IMR-90 (cell line): ENCODE data around the gene CIAO2B. TPM values are rescaled to one million over a fixed set of nuclear protein-coding genes. Genes with fewer than 3 reads are reported as not detected.

Experiments used
- ATAC-seq: fragments of 200-7000 bp; cut with Tn5 transposase; 2 replicates; pipeline ENCODE4 v1.9.1; 2020; ENCODE audit warnings: low read depth, mild to moderate bottlenecking, moderate library complexity
- BruUV-seq: library from RNA; stranded (reverse); fragments of 400-500 nt; replicated peaks from 2 replicates; lab custom pipeline; 2021; lab: Mats Ljungman, UMichigan
- CTCF ChIA-PET: fragments of 300-600 bp; formaldehyde crosslinking; extraction: SDS; loops from one replicate; lab custom pipeline; 2021; ENCODE audit warnings: antibody characterized with exemption; lab: Yijun Ruan, JAX
- POLR2A ChIA-PET: fragments of 300-600 bp; sonication (Branson Sonifier 250); formaldehyde crosslinking; loops from one replicate; lab custom pipeline; 2022; ENCODE audit warnings: antibody characterized with exemption; ENCODE audit not compliant: unreplicated experiment; lab: Charles Lee
- DNase-seq: peaks from one replicate; pipeline ENCODE4 v3.0.0; 2013
- H2AFZ ChIP-seq: replicated peaks from 2 replicates; pipeline ENCODE3; 2013; ENCODE audit warnings: low read length, mild to moderate bottlenecking; ENCODE audit not compliant: poor library complexity
- H2AK5ac ChIP-seq: 2 replicates; pipeline ENCODE4 v1.6.1; 2013; ENCODE audit warnings: low read depth, low read length, inconsistent platforms
- H2AK9ac ChIP-seq: replicated peaks from 2 replicates; pipeline ENCODE3; 2013; ENCODE audit warnings: mild to moderate bottlenecking, low read depth, low read length, moderate library complexity; ENCODE audit not compliant: poor library complexity
- H2BK120ac ChIP-seq: 2 replicates; pipeline ENCODE4 v1.6.1; 2013; ENCODE audit warnings: low read depth, low read length, inconsistent platforms
- H2BK15ac ChIP-seq: 3 replicates; pipeline ENCODE4 v1.6.1; 2013; ENCODE audit warnings: low read depth, low read length, inconsistent platforms
- H2BK20ac ChIP-seq: 2 replicates; pipeline ENCODE4 v1.6.1; 2013; ENCODE audit warnings: low read depth, mild to moderate bottlenecking, inconsistent platforms, low read length, moderate library complexity
- H2BK5ac ChIP-seq: 2 replicates; pipeline ENCODE4 v1.6.1; 2013; ENCODE audit warnings: mild to moderate bottlenecking, low read depth, low read length, inconsistent platforms; ENCODE audit not compliant: poor library complexity, severe bottlenecking
- H3K14ac ChIP-seq: replicated peaks from 2 replicates; pipeline ENCODE4 v1.6.1; 2013; ENCODE audit warnings: low read depth, low read length, inconsistent platforms
- H3K18ac ChIP-seq: 2 replicates; pipeline ENCODE4 v1.6.1; 2013; ENCODE audit warnings: low read depth, low read length, control low read depth
- H3K23ac ChIP-seq: 2 replicates; pipeline ENCODE4 v1.6.1; 2013; ENCODE audit warnings: low read depth, low read length, inconsistent platforms
- H3K27ac ChIP-seq: 2 replicates; pipeline ENCODE4 v1.5.1; 2013; ENCODE audit warnings: mild to moderate bottlenecking, control low read depth, low read length; ENCODE audit not compliant: insufficient read depth
- H3K27me3 ChIP-seq: 2 replicates; pipeline ENCODE4 v1.6.1; 2013; ENCODE audit warnings: low read length; ENCODE audit not compliant: control insufficient read depth, insufficient read depth
- H3K36me3 ChIP-seq: 2 replicates; pipeline ENCODE4 v1.6.1; 2013; ENCODE audit warnings: low read length, mixed read lengths; ENCODE audit not compliant: control insufficient read depth, insufficient read depth
- H3K4ac ChIP-seq: 2 replicates; pipeline ENCODE4 v1.6.1; 2013; ENCODE audit warnings: low read depth, low read length, inconsistent platforms
- H3K4me1 ChIP-seq: 2 replicates; pipeline ENCODE4 v1.6.1; 2013; ENCODE audit warnings: low read length, mixed read lengths; ENCODE audit not compliant: control insufficient read depth, insufficient read depth
- H3K4me2 ChIP-seq: 2 replicates; pipeline ENCODE4 v1.6.1; 2013; ENCODE audit warnings: low read depth, mild to moderate bottlenecking, control low read depth, low read length, moderate library complexity
- H3K4me3 ChIP-seq: 2 replicates; pipeline ENCODE4 v1.5.1; 2013; ENCODE audit warnings: low read depth, mild to moderate bottlenecking, control low read depth, low read length, moderate library complexity; ENCODE audit not compliant: insufficient read depth
- H3K56ac ChIP-seq: 2 replicates; pipeline ENCODE4 v1.6.1; 2013; ENCODE audit warnings: low read length, inconsistent platforms; ENCODE audit not compliant: insufficient read depth; ENCODE audit errors: extremely low read depth
- H3K79me1 ChIP-seq, 2 experiments: 2 replicates each; pipeline ENCODE4 v1.6.1; 2013; ENCODE audit warnings: low read length in 2 of 2, inconsistent platforms in 1 of 2, low read depth in 1 of 2
- H3K9ac ChIP-seq: 2 replicates; pipeline ENCODE4 v1.6.1; 2013; ENCODE audit warnings: low read depth, low read length, control low read depth
- H3K9me1 ChIP-seq: 2 replicates; pipeline ENCODE4 v1.6.1; 2013; ENCODE audit warnings: low read length, inconsistent platforms; ENCODE audit not compliant: insufficient read depth
- H3K9me3 ChIP-seq: 2 replicates; pipeline ENCODE4 v1.6.1; 2013; ENCODE audit warnings: low read length; ENCODE audit not compliant: control insufficient read depth, insufficient read depth
- H4K20me1 ChIP-seq: 2 replicates; pipeline ENCODE4 v1.6.1; 2013; ENCODE audit warnings: low read length, inconsistent platforms; ENCODE audit not compliant: insufficient read depth
- H4K5ac ChIP-seq: 2 replicates; pipeline ENCODE4 v1.6.1; 2013; ENCODE audit warnings: mild to moderate bottlenecking, low read depth, low read length, control low read depth
- H4K8ac ChIP-seq, 2 experiments: 2 replicates each; pipeline ENCODE4 v1.6.1; 2013; ENCODE audit warnings: low read depth in 2 of 2, low read length in 2 of 2, control low read depth in 1 of 2, inconsistent platforms in 1 of 2
- H4K91ac ChIP-seq: 2 replicates; pipeline ENCODE4 v1.6.1; 2013; ENCODE audit warnings: low read depth, low read length, inconsistent platforms; ENCODE audit not compliant: insufficient read depth
- BHLHE40 ChIP-seq: fragments of 150-350 bp; IDR thresholded peaks from 2 replicates; pipeline ENCODE4 v1.6.1; 2016; ENCODE audit warnings: mild to moderate bottlenecking, low read depth, low read length
- CEBPB ChIP-seq: IDR thresholded peaks from 2 replicates; pipeline ENCODE4 v1.6.1; 2012; ENCODE audit warnings: low read depth, low read length, improper control_type of control experiment
- CHD1 ChIP-seq: IDR thresholded peaks from 2 replicates; pipeline ENCODE4 v1.6.1; 2012; ENCODE audit warnings: low read depth, low read length, improper control_type of control experiment
- FOS ChIP-seq: fragments of 150-350 bp; IDR thresholded peaks from 2 replicates; pipeline ENCODE4 v1.6.1; 2016; ENCODE audit warnings: low read depth, low read length
- MAFK ChIP-seq: IDR thresholded peaks from 2 replicates; pipeline ENCODE4 v1.6.1; 2012; ENCODE audit warnings: low read depth, low read length, improper control_type of control experiment
- MAZ ChIP-seq: IDR thresholded peaks from 2 replicates; pipeline ENCODE4 v1.6.1; 2012; ENCODE audit warnings: low read depth, mild to moderate bottlenecking, low read length, improper control_type of control experiment, moderate library complexity, borderline replicate concordance
- MXI1 ChIP-seq: IDR thresholded peaks from 2 replicates; pipeline ENCODE4 v1.6.1; 2012; ENCODE audit warnings: low read depth, mild to moderate bottlenecking, low read length, moderate library complexity, borderline replicate concordance
- NFE2L2 ChIP-seq: fragments of 150-350 bp; IDR thresholded peaks from 2 replicates; pipeline ENCODE4 v1.6.1; 2016; ENCODE audit warnings: low read depth, mild to moderate bottlenecking, low read length
- POLR2A ChIP-seq: IDR thresholded peaks from 2 replicates; pipeline ENCODE4 v1.6.1; 2012; ENCODE audit warnings: mild to moderate bottlenecking, low read depth, low read length
- RAD21 ChIP-seq: IDR thresholded peaks from 2 replicates; pipeline ENCODE4 v1.6.1; 2012; ENCODE audit warnings: low read length, improper control_type of control experiment
- RCOR1 ChIP-seq: IDR thresholded peaks from 2 replicates; pipeline ENCODE4 v1.6.1; 2012; ENCODE audit warnings: mild to moderate bottlenecking, low read length, improper control_type of control experiment; ENCODE audit not compliant: insufficient replicate concordance
- RFX5 ChIP-seq: IDR thresholded peaks from 2 replicates; pipeline ENCODE4 v1.8.0; 2012; ENCODE audit warnings: low read depth, mild to moderate bottlenecking, low read length, moderate library complexity
- SMC3 ChIP-seq: fragments of 150-350 bp; IDR thresholded peaks from 2 replicates; pipeline ENCODE4 v1.6.1; 2016; ENCODE audit warnings: low read depth, mild to moderate bottlenecking, antibody characterized with exemption, low read length, moderate library complexity
- WGBS, 2 experiments: methylation state at CpG; one replicate each; pipeline versions ENCODE4 v1.1.5 to v1.1.7; 2013; ENCODE audit warnings: missing lambda C conversion rate in 2 of 2; ENCODE audit not compliant: insufficient read length in 1 of 2; ENCODE audit errors: extremely low coverage in 2 of 2; 5-methylcytosine and 5-hydroxymethylcytosine counted together
- dilution Hi-C: fragments of 300-500 bp; cut with HindIII; formaldehyde crosslinking; loops from one replicate; pipeline ENCODE4 v1.14.3; 2018; ENCODE audit warnings: low sequenced_read_pairs; ENCODE audit not compliant: unreplicated experiment
- in situ Hi-C: fragments of 300-500 bp; cut with MboI; formaldehyde crosslinking; loops from 3 replicates; pipeline ENCODE4 v1.14.3; 2019; ENCODE audit warnings: low sequenced_read_pairs, inconsistent platforms, mixed read lengths
- intact Hi-C: fragments of 100-400 bp; cut with micrococcal nuclease; formaldehyde crosslinking; loops from 2 replicates; pipeline ENCODE4 v1.10.0; 2022
- polyA plus RNA-seq, 3 experiments: library from polyadenylated mRNA; depleted of rRNA; stranded (reverse); fragments of >200 nt; gene quantifications; 2 replicates each; pipeline ENCODE4 v1.2.3, GENCODE V29; 2012; ENCODE audit warnings: low replicate concordance in 1 of 3
- total RNA-seq: library from RNA; depleted of rRNA; stranded (reverse); fragments of >200 nt; gene quantifications from 2 replicates; pipeline ENCODE4 v1.2.3, GENCODE V29; 2012
- TF ChIP-seq, protein P1 (sequence below): conservative IDR thresholded peaks from 2 replicates; pipeline ENCODE4 v1.5.1; 2012; ENCODE audit warnings: mild to moderate bottlenecking, low read depth, low read length, improper control_type of control experiment
- TF ChIP-seq, protein P2 (sequence below): fragments of 150-350 bp; IDR thresholded peaks from 2 replicates; pipeline ENCODE4 v1.6.1; 2017; ENCODE audit warnings: mild to moderate bottlenecking, antibody characterized with exemption, low read length, low read depth
- TF ChIP-seq, protein P3 (sequence below): fragments of 150-350 bp; IDR thresholded peaks from 2 replicates; pipeline ENCODE4 v1.6.1; 2016; ENCODE audit warnings: low read depth, mild to moderate bottlenecking, low read length, moderate library complexity, borderline replicate concordance

The CIAO2B gene
- total and polyA plus RNA-seq, 2 of the 4 experiments (the other 2 are of a cell fraction), result 148 to 234 TPM

DNA sequence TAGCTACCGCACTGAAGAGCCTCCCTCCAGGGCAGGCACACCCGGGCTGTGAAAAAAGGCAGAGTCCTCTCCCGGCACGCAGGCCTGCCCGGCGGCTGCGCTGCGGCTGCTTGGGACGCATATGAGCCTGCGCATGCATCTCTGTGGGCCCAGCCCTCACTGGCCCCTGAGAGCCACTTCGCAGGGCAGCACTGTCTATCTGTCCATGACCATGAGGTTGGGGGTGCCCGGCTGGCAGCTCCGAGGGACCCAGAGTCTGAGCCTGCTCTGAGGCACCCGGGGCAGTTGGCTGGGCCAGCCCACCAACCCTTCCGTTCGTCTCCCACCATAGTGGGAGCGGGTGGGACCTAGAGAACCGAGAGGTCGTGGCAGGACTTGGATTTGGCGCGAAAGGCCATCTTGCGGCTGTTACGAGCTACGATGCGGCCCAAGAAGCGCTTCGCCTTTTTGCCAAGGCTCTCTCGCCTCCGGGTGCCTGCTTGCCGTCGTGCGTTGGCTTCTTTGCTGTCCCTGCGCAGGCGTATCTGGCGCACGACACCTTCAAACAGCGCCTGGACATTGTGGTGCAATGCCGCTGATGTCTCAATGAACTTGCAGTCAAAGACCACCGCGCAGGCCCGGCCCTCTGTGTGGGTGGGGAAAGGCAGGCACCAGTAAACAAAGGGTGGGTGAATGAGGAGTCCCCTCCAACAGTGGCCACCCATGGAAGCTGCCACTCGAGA is 12.3 kb downstream of the CIAO2B start:
- Histone ChIP-seq H3K4ac (no peak overlapping the region), H2AK9ac (no peak overlapping the region), H2BK120ac (no peak overlapping the region), H2AK5ac (no peak overlapping the region), H2BK5ac (no peak overlapping the region), H3K4me3 (no peak overlapping the region), H2BK15ac (no peak overlapping the region), H4K5ac (no peak overlapping the region), H3K14ac (no peak overlapping the region), H3K9me1 (peaks cover 6% of the 10 kb centered on the region; the same call in 1 of the 2 replicates), H3K9me3 (no peaks in the 10 kb centered on the region), H3K79me1 (no peaks in the 10 kb centered on the region), H3K36me3 (no peaks in the 10 kb centered on the region), H4K8ac (no peak overlapping the region), H4K20me1 (no peaks in the 10 kb centered on the region), H3K9ac (no peak overlapping the region), H4K91ac (no peak overlapping the region), H3K4me1 (peaks cover 11% of the 10 kb centered on the region), H2AFZ (no peak overlapping the region), H3K23ac (no peak overlapping the region), H3K27me3 (peaks cover 25% of the 10 kb centered on the region), H3K27ac (no peak overlapping the region), H3K56ac (no peak overlapping the region), H3K18ac (no peak overlapping the region), H2BK20ac (no peak overlapping the region), H3K4me2 (no peak overlapping the region)
- dilution Hi-C loops, result no loop called here
- BruUV-seq, result no TSS peak
- 85% methylated on average over 15 of the region's 42 CpGs; no CpG with 5 or more reads in 1 of the 2 experiments for WGBS, 2 experiments
- intact Hi-C loops, result no loop called here
- ATAC-seq (no peak), DNase-seq (no peak)
- ChIA-PET CTCF (no interaction called here), POLR2A (no interaction called here)
- in situ Hi-C loops, result no loop called here
- TF ChIP-seq, protein P1, sequence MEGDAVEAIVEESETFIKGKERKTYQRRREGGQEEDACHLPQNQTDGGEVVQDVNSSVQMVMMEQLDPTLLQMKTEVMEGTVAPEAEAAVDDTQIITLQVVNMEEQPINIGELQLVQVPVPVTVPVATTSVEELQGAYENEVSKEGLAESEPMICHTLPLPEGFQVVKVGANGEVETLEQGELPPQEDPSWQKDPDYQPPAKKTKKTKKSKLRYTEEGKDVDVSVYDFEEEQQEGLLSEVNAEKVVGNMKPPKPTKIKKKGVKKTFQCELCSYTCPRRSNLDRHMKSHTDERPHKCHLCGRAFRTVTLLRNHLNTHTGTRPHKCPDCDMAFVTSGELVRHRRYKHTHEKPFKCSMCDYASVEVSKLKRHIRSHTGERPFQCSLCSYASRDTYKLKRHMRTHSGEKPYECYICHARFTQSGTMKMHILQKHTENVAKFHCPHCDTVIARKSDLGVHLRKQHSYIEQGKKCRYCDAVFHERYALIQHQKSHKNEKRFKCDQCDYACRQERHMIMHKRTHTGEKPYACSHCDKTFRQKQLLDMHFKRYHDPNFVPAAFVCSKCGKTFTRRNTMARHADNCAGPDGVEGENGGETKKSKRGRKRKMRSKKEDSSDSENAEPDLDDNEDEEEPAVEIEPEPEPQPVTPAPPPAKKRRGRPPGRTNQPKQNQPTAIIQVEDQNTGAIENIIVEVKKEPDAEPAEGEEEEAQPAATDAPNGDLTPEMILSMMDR, result no peak
- no peak for TF ChIP-seq CHD1
- TF ChIP-seq MAFK, result no peak
- no peak for TF ChIP-seq RFX5
- TF ChIP-seq, protein P2, sequence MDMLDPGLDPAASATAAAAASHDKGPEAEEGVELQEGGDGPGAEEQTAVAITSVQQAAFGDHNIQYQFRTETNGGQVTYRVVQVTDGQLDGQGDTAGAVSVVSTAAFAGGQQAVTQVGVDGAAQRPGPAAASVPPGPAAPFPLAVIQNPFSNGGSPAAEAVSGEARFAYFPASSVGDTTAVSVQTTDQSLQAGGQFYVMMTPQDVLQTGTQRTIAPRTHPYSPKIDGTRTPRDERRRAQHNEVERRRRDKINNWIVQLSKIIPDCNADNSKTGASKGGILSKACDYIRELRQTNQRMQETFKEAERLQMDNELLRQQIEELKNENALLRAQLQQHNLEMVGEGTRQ, result no peak
- TF ChIP-seq, protein P3, sequence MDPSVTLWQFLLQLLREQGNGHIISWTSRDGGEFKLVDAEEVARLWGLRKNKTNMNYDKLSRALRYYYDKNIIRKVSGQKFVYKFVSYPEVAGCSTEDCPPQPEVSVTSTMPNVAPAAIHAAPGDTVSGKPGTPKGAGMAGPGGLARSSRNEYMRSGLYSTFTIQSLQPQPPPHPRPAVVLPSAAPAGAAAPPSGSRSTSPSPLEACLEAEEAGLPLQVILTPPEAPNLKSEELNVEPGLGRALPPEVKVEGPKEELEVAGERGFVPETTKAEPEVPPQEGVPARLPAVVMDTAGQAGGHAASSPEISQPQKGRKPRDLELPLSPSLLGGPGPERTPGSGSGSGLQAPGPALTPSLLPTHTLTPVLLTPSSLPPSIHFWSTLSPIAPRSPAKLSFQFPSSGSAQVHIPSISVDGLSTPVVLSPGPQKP, result no peak
- TF ChIP-seq SMC3, result no peak
- TF ChIP-seq FOS, result no peak
- no peak for TF ChIP-seq RAD21
- no peak for TF ChIP-seq BHLHE40
- TF ChIP-seq RCOR1, result no peak
- no peak; the same call in none of the 2 replicates for TF ChIP-seq POLR2A
- TF ChIP-seq CEBPB, result no peak
- TF ChIP-seq MXI1, result no peak
- no peak for TF ChIP-seq NFE2L2
- no peak for TF ChIP-seq MAZ
